Kasumi-1 (cell line): ENCODE results near the gene ADAMTS9.

Experiments
- DNase-seq, 2 experiments: peaks; one replicate each; lab custom pipeline; 2025; lab: John Stamatoyannopoulos, UW

Gene ADAMTS9

GRCh38 chr3:64687781-64688604 lies at the start of gene ADAMTS9:
TSS of gene ADAMTS9 (minus strand) at chr3:64688000. CDS start at chr3:64687657, 343 bp downstream.
- no peak for DNase-seq

GRCh38 chr3:64732576-64732975 lies 44.8 kb upstream of the ADAMTS9 start:
- DNase-seq, result no peak

- DNase-seq, result no peak
Observed at GRCh38 chr3:64730681-64731080, 42.9 kb upstream of the ADAMTS9 start.

- DNase-seq, result no peak
Observed at GRCh38 chr3:64728994-64729393, 41.2 kb upstream of the ADAMTS9 start.

GRCh38 chr3:64728428-64728827 lies 40.6 kb upstream of the ADAMTS9 start:
- DNase-seq, result no peak

- no peak for DNase-seq
Observed at GRCh38 chr3:64726414-64727090, 38.8 kb upstream of the ADAMTS9 start.

GRCh38 chr3:64718976-64719375 lies 31.2 kb upstream of the ADAMTS9 start:
- DNase-seq, result no peak

- DNase-seq, result peak; percentile 19 to 20
Observed at GRCh38 chr3:64717872-64718613, 30.2 kb upstream of the ADAMTS9 start.

- no peak for DNase-seq
Observed at GRCh38 chr3:64717411-64717810, 29.6 kb upstream of the ADAMTS9 start.

GRCh38 chr3:64716110-64716710 lies 28.4 kb upstream of the ADAMTS9 start:
- DNase-seq, result no peak

GRCh38 chr3:64715211-64715982 lies 27.6 kb upstream of the ADAMTS9 start:
- DNase-seq, result peak; percentile 68 to 80

GRCh38 chr3:64708456-64708855 lies 20.7 kb upstream of the ADAMTS9 start:
- DNase-seq, result no peak

GRCh38 chr3:64705946-64706345 lies 18.1 kb upstream of the ADAMTS9 start:
- no peak for DNase-seq

- DNase-seq, result no peak
Observed at GRCh38 chr3:64696896-64697295, 9.1 kb upstream of the ADAMTS9 start.

GRCh38 chr3:64694114-64694513 lies 6.3 kb upstream of the ADAMTS9 start:
- no peak for DNase-seq

GRCh38 chr3:64693031-64693430 lies 5.2 kb upstream of the ADAMTS9 start:
- no peak for DNase-seq

GRCh38 chr3:64691051-64691450 lies 3.3 kb upstream of the ADAMTS9 start:
- DNase-seq, result peak in 1 of 2 experiments; percentile 3

GRCh38 chr3:64687086-64687780 lies 567 bp downstream of the ADAMTS9 start:
- DNase-seq, result no peak

- DNase-seq, result no peak
Observed at GRCh38 chr3:64686446-64686908, 1.3 kb downstream of the ADAMTS9 start.

GRCh38 chr3:64685800-64686445 lies 1.9 kb downstream of the ADAMTS9 start:
- no peak for DNase-seq
